ENCODE data around the gene NUP50.
A peak's percentile ranks its signal among the peaks of the same experiment; 100 is the strongest.

The NUP50 gene

DNA sequence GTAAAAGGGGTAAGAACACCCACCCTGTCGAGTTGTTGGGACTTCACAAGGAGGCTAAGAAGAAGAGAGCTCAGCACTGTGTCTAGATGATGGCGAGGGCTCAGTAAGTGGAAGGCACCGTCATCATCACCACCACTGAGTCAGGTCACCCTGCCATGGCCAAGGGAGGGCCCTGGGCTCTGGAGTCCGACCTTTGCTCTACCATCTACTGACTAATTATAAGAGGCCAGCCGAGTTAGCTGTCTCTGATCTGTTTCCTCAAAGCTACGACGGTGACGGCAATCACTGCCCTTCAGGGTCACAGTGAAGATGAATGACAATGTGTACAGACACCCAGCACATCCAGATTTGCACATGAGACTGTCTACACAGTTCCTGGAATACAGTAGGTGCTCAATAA lies 47.7 kb downstream of the NUP50 start:
- no peak for DNase-seq

DNA sequence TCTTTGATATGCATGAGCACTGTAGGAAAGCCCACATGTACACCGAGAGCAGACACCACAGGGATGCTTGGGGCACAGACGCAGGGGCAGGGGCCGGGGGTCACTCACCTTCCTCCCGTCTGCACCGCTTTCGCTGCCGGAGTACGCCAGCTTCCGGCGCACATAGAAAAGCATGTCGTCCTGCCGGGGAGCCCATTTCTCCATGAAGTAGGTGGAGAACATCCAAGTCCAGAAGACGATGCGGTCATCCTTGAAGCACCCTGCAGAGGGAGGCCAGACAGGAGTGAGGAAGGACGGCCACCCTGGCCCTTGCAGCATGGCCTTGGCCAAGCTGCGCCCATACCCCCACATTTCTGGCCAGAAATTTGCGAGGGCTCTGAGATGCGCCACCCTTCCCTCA lies 48.1 kb downstream of the NUP50 start:
- DNase-seq = no peak

DNA sequence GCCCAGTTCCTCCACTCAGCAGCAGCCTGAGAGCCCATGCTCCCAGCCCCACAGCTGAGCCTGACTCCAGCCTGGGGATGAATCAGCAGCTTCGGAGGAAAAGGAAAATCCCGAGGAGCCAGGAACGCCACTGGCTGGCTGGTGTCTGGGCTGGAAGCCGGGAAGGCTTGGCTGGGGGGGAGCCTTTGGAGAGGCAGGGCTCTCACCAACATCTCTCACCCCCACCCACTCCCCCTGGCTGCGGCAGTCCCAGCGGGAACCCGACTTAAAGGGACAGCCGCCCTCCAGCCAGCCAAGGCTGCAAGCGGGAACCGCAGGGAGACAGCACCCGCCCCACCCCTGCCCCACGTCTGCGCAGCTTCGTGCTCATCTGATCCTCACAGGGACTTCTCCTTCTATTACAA lies 48.6 kb downstream of the NUP50 start:
- DNase-seq = no peak

DNA sequence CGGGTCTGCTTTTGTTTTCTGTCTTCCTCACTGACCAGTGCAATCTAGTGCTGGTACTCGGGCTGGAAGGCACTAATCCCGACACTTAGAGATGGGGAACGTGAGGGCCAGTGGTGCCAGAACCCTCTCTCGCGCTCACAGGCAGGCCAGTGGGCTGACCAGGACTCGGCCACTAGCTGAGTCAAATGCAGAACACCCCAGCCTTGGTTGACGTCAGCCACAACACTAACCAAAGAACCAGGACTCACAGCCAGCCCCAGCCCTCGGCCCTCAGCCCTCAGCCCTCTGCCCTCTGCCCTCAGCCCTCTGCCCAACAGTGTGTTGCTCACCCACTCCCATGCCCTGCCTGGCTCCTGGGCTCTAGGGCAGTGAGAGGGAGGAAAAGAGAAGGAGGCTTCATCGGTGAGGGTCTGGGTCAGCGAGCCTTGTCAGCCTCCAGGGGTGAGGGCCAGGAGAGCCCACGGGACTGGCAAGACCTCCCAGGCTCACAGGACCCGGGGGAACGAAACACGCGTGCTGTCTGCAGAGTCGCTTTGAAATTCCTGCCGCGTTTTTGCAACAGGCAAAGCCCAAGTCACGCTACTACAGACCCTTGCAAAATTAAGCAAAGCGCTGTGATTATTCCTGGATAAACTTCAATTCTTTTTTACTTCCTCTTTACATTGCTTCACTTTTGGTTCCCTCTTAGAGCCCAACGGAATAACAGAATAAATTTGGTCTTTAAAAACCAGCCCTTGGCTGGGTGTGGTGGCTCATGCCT lies 49.4 kb downstream of the NUP50 start:
- no peak for DNase-seq

DNA sequence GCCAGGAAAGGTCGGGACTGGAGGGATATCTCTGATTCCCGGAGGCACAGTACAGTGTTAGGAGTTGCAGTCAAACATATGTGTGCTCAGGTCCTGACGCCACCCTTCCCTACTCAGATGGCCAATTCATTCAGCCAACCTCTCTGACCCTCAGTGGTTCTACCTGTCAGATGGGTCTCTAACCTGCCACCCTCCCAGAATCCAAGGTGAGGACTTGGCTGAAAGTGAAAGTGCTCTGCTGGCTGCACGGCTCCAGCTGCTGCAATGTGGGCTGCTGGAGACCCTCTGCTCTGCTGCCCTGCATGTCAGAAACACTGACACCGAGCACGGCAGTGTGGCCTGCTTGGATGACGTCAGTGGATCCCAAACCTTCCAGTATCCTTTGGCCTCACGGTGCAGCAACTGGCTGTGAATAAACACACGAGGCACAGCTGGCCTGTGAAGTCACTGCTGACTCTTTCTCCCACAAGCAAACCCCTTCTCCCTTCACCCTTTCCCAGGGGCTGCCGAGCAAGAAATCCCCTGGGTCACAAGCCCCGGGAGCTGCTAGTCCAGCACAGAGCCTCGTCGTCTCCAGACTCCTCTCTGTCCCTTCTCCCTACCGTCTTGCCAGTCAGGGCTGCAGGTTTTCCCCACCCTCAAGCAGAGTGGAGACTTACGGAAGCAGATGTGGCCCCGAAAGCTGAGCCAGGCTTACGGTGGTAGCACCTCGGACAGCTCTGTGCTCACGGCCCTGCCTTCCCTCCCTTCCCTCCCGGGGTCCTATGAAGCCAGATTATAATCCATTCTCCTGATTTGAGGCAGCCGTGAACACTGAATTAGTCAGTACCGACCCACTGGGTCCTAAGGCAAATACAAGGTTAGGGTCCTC lies 52.6 kb downstream of the NUP50 start:
- no peak for DNase-seq

DNA sequence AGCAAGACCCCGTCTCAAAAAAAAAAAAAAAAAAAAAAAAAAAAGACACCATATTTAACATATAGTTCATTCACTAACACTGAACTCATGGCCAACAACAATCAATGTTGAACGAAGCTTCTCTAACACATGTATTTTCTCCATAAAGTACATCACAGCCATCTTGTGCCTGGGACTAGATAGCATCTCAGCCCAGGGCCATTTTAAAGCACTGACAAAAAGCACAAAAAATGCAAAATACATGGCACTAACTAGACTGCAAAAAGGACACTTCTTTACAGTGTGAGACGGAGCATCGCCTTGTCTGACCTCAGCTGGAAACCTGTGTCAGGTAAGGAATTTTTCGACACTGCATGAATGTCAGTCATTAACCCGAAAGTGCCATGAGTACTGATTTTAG lies 53.6 kb downstream of the NUP50 start:
- DNase-seq = no peak

DNA sequence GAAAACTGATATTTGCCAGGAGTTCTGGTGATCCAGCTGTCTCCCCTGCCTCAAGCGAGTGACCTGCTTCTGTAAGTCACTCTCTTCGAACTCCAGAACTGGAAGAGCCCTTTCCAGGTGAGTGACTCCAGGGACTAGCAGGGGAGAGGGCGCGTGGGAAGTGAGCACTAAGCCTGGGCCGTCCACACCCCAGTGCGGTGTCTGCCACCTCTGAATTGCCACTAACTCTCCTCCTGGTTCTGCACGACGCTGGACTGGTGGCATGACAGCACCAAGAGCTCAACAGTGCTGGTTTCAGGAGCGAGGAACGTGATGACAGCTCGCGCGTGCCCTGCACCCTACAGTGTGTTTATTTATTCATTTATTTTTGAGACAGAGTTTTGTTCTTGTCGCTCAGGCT lies 54.1 kb downstream of the NUP50 start:
- no peak for DNase-seq

DNA sequence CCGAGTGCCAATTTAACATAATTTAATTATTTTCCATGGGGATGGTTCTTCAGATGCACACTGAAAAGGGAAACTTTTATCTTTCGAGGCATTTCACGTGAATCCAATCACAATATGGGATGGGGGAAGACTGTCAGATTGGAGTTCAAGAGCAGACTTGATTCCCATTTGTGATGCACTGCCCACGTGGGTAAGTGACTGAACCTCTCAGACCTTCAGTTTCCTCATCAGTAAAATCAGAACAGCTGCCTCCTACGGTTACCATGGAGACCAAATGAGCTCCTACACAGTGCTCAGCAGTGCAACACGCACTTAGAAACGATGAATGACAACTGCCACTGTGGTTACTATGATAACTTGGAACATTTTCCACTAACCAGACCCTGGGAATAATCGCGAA lies 55.3 kb downstream of the NUP50 start:
- DNase-seq = peak; percentile 82

DNA sequence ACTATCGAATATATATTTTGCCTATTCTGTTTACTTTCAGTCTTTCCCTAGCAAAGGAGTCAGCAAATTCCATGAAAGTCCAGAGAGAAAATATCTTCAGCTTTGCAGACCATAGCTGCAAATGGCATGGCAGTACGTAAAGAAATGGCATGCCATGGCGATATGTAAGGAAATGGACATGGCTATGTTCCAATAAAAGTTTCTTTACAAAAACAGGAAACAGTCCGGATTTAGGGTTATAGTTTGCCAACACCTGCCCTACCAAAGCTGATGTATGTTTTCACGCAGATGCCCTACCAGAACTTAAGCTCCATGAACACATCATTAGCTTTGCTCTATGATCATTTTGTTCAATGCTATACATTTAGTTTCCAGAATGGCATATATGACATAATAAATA lies 57.5 kb downstream of the NUP50 start:
- no peak for DNase-seq

DNA sequence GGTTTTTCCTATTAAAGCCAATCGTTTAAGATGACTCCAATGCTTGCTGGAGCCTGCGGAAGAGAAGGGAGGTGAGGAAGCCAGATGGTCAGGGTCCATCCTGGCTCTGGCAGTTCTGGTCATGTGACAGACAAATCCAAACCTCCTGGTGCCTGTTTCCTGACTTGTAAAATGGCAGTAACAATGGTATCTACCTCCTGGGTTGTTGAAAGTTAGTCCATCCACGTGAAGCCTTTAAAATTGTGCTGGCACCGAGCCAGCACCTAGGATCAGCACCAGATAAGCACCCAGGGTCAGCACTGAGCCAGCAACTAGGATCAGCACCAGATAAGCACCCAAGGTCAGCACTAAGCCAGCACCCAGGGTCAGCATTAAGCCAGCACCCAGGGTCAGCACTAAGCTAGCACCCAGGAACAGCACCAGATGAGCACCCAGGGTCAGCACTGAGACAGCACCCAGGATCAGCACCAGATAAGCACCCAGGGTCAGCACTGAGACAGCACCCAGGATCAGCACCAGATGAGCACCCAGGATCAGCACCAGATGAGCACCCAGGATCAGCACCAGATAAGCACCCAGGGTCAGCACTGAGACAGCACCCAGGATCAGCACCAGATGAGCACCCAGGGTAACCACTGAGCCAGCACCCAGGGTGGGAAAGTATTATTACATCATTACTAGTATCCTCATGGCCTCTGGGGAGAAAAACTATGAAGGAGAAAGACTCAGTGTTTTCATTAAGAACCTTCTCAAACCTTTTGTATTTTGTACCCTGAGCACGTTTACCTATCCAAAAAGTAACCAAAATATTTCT lies 59.8 kb downstream of the NUP50 start:
- DNase-seq = no peak

DNA sequence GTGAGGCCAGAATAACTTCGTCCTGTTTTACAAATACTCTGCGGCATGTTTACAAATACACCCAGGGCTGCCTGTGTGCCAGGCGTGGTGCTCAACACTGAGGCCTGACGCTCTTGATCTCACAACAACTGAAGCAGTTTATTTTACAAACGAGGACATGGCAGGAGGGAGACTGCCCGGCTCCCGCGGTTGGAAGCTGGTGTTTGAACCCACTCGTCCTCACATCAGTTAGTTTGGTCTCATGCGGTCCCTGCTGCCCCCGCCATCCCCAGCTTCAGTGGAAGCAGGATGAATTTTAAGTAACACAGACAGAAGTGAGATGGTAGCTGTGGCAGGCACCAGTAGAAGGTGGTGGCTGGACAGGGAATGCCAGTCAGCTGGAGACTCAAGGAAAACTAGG lies 60.6 kb downstream of the NUP50 start:
- no peak for DNase-seq

DNA sequence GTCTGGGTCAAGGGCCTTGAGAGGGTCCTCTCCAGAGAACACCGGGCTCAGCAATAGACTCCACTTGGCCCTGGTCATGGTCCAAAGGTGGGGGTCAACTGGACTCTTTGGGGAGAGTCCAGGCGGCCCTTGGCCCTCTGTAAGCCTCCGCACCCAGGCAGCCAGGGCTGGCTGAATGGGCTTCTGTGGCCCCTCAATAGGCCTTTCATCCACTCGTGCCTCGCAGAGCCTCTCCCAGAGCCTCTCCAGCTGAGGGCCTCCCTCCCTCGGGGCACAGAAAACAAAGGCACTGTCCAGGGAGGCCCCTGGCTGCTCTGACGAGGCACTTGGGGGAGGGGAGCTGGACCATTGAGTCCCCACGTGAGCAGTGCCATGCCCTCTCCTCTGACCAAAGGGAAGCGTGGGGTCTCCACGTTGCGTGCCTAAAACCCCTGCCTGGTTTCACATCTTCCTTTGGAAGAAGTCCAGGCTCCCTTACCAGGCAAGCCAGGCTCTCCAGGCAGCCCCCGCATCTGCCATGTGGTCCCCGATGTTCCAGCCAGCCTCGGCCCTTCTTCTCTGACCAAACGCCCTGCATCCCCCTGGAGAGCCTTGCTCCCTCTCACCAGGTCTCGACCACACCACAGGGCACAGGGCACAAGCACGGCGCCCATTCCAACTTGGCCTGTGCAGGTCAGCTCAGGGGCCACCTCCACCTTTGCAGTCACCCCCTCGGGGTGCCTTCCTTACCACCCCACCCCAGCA lies 61.4 kb downstream of the NUP50 start:
- DNase-seq = no peak

DNA sequence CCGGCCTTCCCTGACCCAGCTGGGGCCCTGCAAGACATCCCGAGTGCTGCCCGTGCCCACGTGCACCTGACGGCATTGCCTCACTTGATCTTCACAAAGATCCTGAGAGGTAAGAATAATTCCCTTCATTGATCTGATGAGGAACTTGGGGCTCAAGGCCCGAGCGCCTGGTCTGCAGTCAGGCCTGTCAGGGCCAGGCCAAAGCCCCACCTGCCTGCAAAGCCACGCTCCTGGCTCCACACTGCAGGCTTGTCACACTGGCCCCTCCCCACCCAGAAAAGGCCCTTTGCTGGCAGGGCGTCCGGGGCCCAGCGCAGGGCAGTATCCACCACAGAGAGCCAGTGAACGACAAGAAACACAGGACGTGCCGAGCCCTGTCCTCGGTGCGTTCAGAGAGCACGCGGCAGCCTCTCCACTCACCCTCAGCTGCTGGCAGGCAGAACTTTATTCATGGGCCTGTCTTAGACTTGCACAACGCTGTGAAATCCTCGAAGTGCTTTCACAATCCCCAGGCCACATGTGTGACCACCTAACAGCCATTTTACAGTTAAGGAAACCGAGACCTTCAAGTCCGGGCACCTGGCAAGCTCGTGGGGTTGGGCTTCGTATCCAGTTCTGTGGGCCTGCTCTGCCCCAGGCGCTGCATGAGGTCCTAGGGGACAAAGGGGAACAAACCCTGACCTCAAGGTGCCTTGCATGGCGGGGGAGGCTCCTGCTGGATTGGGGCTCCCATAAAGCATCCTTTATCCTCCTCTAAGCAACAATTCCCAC lies 62.2 kb downstream of the NUP50 start:
- DNase-seq = no peak

DNA sequence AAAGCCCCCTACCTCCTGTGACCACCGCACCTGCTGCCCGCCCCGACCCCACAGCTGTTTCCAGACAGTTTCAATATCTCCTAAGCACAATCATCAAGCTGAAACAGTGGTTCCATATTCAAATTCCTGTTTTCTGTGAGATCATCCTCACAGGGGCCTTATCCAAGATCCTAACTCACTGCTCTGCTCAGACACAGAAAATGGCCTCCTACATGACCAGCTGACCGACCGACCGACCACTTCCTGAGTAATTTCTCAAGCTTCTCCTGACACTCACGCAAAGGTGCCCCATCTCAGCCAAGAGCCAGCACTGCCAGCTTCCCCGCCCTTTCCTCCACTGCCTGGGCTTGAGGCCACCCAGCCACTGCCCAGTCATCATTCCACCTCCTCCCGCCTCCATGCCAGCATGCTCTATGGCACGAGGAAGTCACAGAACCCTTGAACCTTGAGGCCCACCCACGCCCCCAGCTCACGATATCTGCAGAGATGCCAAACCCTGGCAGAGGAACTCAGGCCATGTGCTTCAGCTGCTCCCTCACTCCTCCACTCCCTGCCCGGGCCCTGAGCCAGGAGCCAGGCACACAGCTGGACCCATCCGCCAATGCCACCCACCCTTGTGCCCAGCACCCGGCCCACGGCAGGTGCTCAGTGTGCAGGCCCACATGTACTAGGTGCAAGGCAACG lies 62.9 kb downstream of the NUP50 start:
- no peak for DNase-seq

DNA sequence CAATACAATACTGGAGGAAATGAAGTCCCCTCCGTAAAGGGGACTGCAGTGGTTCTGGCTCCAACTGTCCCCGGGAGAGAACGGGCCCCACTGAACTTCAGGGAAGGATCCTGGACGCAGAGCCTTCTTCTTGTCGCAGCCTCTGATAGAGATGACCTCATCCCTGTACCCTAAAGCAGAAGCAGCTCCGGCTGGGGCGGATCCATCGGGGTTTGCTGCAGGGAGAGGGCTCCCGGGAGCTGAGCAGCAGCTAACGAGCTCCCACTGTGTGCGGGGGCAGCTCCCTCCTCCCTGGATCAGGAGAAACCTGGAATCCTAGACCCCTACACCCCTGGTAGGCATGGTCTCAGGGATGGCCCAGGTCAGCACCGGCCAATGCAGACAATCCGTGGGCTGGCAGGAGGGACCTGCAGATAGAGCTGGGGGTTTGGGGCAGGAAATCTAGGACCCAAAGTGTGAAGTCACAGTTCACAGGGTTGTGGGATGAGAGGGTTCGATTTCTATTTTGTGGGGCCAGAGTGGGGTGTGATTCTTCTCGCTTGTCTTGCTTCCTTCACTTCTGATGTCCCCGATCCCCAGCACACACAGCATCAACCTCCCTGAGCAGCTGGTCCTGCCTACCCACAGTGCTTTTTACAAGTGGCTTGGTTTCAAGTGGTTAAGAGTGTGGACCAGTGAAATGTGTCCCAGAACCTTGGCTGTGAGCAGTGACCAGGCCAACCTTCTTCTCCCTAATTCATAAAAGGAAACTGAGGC lies 64.1 kb downstream of the NUP50 start:
- DNase-seq = no peak

DNA sequence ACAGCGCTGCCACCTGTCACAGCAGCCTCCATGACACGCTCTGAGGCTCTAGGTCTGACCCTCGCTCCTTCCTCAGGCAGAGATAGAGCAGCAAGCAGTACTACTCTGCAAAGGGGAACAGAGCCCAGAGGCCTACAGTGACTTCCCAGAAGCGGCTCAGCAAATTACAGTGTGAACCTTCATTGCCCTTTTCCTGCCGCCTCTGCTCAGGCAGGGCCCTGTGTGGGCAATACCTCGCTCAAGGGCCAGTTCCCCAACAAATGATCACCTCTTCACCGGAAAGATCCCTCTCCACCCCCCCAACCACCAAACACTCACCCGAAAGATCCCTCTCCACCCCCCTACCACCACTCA lies 64.7 kb downstream of the NUP50 start:
- no peak for DNase-seq

DNA sequence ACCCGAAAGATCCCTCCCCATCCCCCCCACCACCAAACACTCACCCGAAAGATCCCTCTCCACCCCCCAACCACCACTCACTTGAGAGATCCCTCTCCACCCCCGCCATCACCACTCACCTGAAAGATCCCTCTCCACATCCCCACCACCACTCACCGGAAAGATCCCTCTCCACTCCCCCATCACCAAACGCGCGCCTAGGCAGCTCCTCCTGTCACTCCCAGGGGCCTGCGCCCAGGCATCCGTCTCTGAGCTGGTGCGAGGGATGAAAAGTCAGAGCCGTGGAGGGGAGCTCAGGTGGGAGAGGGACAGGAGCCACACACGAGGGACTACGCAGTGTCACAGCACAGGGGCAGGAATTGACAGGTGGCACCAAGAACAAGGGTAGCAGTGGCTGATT lies 65.5 kb downstream of the NUP50 start:
- no peak for DNase-seq

DNA sequence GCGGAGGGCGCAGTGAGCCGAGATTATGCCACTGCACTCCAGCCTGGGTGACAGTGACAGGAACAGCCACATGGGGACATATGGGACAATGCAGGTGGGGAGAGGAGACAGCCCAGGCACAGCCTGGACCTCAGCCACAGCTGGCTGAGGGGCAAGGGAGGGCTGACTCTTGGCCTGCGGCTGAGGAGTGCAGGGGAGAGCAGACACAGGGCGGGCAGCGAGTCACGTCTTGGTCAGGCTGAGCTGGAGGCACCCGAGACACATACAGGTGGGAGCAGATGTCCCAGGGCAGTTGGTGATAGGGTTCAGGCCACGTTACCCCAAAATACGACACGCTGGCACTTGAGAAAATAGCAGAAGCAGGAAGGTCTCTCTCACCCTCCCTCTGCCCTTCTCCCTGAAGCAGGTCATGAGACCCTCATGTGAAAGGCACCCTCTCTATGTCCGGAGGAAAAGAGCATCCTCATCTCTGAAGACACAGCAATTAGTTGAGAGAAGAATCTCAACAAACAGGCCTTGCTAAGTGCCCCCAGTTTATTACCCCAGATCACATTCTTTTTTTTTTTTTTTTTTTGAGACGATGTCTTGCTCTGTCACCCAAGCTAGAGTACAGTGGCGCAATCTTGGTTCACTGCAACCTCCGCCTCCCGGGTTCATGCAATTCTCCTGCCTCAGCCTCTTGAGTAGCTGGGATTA lies 66.4 kb downstream of the NUP50 start:
- no peak for DNase-seq

DNA sequence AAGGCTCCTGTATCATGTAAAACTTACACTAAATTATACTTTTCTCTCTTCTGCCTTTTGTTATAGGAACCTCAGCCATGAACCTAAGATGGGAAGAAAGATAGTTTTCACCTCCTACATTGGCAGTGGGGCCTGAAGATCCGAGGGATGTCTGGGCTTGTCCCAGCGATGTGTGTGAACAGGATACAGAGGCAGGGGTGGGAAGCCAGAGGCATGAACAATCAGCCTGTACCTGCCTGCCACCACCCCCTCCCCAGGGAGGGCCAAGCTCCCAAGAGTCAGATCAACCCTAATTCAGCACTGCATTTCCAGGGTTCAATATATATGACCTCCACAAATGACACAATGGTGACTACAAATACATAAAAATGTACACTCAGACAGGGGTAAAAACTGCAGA lies 67.6 kb downstream of the NUP50 start:
- no peak for DNase-seq

DNA sequence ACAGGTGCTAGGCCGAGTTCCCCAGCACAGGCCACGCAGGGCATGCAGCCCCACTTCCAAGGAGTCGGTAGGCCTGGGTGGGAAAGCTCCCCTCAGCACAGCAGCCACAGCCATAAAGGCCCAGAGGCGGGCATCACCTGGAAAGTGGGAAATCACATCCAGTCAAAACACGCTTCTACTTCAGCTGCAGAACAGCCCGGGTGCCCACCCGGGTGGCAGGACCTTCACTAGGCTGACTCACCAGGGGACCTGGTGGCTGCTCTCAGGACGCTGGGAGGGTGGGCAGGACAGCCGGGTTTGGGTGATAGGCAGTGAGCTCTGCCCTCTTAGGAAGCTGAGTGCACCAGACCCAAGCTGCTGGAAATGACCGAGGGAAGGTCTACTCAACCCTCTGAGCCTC lies 69.7 kb downstream of the NUP50 start:
- DNase-seq = no peak

All from activated CD4-positive, alpha-beta T cell treated with anti-CD3 and anti-CD28 coated beads, Interleukin-2, amount 50 U/mL, for 16 hours (primary cell).